Activated effector memory CD4-positive, alpha-beta T cell treated with Interleukin-2 at 50 U/mL for 16 hours (primary cell): ENCODE measurements around the gene NLE1.
"Not testable (repeated sequence)": the region's sequence is repeated elsewhere in the genome, so short reads cannot be mapped to it uniquely, and the experiment has no call there.

ENCODE experiments used
- DNase-seq: peaks from one replicate; pipeline ENCODE4 v3.0.0-alpha.2; 2020

NLE1 gene

DNA sequence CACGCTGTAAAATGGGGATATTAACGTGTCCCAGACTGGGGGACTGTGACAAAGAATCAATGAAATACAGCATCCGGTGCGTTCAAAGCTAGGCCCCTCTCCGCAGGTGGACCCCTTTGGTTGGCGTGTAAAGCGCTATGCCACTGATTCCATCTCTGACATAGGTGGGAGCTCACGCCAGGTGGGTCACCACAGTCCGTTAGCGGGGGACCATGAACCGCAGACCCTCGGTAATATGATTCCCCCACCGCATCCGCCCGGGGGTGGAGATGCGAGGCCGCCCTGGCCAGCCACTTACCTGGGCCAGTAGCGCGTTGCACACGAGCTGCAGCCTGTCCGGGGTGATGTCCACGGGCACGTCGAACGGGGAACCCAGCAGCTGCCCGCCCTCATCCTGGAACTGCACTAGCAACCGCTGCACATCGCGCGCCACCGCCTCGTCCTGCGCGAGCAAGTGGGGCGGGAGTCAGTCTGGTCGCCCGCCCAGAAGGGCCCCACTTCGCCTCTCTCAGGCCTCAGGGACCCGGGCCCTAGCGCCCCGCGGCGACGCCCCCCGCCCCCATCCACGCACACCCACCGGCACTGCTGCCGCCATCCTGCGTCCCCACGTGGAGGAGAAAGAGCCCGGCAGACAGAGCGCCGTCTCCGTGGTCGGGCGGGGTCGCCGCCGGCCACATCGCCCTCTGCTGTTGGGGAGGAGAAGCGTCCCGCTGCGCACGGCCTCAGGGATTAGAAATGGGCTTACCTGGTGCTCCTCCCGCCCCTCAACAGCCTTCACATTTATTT, at the start of gene NLE1:
NLE1 (minus strand) TSS at position 623 of the 786 bp plus-strand sequence; CDS start at position 595, 28 bp downstream.
- DNase-seq: peak; percentile 84

DNA sequence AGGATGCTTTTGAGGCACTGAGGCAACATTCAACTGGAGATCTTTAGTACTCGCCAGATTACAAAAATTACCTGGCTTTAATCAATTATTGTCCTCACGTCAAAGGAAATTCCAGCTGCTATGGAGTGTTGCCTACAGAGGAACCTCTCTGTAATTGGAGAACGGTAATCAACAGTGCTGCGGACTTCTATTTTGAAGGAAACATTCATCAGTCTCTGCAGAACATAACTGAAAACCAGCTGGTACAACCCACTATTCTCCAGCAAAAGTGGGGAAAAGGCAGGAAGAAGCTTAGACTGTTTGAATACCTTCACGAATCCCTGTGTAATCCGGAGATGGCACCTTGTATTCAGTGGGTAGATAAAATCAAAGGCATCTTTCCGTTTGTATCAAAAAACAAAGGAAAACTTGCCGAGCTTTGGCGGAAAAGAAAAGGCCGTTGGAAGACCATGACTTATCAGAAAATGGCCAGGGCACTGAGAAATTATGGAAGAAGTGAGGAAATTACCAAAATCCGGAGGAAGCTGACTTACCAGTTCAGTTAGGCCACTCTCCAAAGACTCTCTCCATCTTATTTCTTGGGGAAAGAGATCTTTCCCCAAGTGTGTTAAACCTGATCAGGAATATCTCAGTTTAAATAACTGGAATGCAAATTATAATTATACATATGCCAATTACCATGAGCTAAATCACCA, 49.0 kb upstream of the NLE1 start:
- DNase-seq: no peak

DNA sequence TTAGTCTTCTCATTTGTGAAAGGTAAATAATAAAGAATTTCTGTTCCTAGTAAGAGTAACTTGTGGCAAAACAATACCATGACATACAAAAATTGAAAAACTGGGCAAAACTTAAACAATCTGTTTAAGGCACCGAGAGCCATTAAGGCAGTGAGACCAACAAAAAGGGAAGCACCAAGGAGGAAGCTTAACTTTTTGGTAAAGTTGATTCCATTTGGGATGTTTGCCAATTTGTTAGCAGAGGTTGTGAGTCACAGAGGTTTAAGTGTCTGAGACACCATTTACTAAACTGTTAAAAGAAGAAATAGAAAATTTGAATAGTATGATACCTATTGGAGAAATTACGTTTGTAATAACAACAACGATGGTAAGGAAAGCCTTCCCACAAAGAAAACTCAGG, 47.2 kb upstream of the NLE1 start:
- DNase-seq: no peak

DNA sequence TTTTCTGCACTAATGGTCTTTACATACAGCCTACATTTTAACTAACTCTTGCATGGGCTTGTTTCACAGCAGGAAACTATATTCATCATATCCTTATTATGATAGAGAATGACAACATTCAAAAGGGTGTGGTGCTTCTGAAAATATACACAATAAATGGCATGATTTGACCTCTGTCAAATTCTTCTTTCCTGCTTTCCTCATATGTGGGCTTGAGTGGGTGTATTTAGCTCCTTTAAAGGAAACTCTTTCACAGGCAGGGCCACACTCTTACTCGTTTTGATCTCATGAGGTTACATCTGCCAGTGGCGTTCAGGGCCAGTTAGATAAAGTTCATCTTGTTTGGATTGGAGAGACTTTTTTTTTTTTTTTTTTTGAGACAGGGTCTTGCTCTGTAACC, 46.0 kb upstream of the NLE1 start:
- no peak for DNase-seq

DNA sequence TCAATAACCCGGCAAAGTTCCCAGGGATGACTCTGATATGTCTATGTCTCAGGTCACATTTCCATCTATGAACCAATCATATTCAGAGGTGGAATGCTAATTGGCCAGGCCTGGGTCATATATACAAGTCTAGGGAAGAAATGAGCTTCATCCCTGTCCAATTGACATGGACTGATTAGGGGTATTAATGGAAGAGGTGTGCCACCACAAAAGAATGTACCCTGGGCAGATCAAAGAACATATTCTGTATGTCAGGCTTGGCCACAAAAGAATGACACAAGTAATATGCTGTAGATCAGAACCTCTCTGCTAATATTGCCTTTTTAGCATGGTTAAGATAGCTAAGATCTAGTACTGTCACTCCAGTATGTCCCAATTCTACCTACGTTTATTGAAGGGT, 45.4 kb upstream of the NLE1 start:
- no peak for DNase-seq

DNA sequence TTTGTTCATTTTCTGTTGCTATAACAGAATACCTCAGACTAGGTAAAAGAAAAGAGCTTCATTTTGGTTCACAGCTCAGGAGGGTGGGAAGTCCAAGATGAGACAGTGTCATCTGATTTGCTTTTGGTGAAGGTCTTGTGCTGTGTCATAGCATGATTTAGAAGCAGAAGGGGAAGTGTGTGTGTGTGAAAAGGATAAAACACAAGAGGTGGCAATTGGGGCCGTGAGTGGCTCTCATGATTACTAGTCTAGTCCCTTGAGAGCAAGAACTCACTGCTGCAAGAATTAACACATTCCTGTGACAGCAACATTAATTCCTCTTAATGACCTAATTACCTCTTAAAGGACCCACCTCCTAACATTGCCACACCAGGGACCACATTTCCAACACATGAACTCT, 43.7 kb upstream of the NLE1 start:
- DNase-seq: no peak

DNA sequence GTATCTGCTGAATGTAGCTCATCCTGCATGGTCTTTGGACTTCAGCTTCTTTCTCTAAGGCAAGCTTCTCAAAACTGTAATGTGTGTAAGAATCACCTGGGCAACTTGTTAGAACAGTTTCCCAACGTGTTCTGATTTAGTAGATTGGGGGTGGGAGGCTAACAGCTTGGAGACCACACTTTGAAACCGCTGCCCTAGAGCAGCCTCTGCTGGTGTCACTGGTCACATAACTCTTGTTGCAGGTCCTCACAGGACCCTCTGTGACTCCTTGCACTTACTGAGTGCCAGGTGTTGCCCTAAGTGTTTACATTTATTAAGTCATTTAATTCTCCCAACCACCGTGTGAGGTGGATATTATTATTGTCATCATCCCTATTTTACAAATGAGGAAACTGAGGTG, 42.2 kb upstream of the NLE1 start:
- no peak for DNase-seq

DNA sequence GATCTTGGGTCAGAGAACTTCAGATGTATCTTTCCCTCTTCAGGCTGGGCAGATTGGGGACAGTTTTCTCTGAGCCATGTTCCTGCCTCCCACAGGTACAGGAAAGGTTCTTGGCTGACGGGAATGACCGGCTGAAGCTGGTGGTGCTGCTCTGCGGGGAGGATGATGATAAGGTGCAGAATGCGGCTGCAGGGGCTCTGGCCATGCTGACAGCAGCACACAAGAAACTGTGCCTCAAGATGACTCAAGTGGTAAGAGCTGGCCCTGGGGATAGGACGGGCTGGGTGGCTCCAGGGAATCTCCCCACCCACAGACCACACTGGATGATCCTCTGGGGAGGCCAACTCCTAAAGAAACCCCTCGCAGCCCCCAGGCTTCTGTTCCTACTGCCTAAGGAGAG, 41.2 kb upstream of the NLE1 start:
- DNase-seq: no peak

DNA sequence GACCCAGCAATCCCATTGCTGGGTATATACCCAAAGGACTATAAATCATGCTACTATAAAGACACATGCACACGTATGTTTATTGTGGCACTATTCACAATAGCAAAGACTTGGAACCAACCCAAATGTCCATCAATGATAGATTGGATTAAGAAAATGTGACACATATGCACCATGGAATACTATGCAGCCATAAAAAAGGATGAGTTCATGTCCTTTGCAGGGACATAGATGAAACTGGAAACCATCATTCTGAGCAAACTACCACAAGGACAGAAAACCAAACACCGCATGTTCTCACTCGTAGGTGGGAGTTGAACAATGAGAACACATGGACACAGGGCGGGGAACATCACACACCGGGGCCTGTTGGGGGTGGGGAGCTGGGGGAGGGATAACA, 37.3 kb upstream of the NLE1 start:
- DNase-seq: not testable (repeated sequence)

DNA sequence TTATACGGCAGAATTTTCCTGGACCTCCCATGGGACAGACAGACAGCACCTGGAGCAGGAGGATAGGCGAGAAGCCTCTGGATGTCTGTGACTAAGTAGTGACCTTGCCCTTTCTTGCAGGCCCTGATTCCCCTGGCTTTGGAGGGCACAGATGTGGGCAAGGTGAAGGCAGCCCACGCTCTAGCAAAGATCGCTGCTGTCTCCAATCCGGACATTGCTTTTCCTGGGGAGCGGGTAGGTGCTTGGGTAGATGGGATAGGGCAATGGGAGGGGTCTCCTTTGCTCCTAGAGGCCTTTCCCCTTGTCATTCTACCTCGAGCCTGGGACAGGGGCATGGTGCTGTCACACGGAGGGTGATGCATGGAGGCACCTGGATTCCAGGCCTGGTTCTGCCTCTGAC, 34.8 kb upstream of the NLE1 start:
- no peak for DNase-seq

DNA sequence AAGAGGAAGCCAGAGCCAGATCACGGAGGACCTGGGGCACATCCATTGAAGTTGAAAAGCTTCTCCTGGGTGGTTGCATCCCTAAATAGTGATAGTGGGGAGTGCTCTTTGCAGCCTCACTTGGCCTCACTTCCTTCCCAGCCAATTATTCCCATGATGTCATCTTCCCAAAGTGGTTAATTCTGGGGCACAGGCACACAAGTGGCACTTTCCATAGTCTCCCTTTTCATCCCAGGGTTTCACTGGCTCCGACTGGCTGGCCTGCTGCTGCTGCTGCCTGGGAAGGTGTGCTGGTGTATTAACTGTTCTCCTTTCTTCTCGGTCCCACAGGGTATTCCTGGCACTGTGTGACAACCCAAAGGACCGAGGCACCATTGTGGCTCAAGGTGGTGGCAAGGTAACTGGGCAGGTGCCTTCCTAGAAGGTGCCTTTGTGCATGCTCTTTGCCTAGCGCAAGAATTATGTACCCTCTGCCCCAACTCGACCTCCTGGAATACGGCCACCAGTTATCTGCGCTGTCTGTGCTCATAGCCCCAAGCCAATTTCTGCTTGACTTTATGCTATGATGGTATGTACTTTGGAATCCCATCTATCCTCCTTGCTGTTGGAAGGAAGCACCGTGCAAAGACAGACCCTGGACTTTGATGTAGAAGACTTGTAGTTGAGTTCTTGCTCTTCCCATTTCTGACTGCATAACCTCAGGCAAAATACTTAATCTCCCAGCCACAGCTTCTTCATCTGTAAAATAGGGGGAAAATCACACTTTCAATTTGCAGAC, 33.7 kb upstream of the NLE1 start:
- DNase-seq: no peak

DNA sequence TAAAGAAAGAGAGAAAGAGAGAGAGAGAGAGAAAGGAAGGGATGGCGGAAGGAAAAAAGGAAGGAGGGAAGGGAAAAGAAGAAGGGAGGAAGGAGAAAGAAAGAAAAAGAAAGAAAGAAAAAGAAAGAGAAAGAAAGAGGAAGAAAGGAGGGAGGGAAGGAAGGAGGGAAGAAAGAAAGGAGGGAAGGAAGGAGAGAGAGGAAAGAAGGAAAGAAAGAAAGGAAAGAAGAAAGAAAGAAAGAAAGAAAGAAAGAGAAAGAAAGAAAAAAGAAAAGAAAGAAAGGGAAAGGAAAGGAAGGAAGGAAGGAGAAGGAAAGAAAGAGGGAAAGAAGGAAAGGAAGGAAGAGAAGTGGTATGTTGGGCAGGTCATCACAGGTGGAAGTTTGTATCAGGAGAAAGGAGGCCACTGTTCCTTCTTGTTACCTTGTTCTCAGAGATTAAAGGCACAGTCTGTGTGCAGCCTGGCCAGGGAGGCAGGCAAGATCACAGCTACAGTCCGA, 32.8 kb upstream of the NLE1 start:
- no peak for DNase-seq

DNA sequence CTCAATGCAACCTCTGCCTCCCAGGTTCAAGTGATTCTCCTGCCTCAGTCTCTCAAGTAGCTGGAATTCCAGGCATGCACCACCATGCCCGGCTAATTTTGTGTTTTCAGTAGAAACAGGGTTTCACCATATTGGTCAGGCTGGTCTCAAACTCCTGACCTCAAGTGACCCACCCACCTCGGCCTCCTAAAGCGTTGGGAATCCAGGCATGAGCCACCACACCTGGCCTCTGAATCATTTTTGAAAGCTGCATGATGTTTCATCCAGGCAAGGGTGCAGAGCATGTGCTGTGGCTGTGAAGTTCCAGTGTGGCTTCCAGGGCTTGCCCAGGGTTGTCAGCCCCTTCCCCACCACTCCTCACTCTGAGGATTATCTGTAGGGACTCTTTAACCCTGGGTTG, 30.2 kb upstream of the NLE1 start:
- not testable (repeated sequence) for DNase-seq

DNA sequence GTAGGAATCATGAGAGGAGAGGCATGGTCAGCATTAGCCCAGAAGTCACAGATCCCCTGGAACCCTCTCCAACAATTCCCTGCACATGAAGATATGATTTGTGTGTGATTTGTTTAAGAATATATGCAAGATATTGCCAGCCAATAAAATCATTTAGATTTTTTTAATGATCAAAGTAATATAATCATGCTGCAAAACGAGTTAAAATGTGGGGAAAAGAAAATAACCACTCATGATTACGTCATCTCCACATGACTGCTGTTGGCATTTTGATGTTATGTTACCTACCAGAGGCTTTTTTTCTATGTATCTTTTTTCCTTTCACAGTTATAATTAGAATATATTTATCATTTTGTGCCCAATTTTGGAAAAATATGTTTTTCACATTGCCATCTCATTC, 29.7 kb upstream of the NLE1 start:
- DNase-seq: no peak

DNA sequence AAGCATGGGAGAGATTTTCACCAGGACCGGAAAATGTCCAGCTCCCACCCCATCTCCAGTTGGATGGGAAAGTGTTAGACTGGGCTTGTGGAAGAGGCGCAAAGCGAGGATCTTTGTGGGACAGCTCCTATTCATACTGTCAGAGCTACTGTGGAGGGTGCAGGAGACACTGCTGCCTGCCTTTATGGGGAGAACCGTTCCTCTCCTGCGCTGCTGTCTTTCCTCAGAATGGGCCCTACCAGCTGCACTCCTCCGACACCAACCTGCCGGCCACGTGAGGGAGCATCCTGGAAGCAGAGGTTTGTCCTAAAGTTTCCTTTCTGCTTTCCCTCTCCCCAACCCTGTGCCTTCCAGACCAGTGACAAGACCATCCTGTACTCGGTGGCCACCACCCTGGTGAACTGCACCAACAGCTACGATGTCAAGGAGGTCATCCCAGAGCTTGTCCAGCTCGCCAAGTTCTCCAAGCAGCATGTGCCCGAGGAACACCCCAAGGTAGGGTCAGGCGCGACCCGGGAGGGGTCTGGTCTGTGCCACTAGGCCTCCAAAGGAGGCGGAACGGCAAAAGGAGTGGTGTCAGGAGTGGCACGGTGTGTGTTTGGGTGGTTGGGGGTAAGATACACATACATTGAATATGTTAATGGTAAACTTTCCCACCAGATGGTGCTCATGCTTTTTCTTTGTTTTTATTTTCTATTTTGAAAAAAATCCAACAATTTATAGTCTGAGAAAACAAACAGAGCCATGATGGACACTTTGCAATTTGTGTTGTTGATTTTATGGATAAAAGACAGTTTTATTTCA, 29.1 kb upstream of the NLE1 start:
- no peak for DNase-seq

DNA sequence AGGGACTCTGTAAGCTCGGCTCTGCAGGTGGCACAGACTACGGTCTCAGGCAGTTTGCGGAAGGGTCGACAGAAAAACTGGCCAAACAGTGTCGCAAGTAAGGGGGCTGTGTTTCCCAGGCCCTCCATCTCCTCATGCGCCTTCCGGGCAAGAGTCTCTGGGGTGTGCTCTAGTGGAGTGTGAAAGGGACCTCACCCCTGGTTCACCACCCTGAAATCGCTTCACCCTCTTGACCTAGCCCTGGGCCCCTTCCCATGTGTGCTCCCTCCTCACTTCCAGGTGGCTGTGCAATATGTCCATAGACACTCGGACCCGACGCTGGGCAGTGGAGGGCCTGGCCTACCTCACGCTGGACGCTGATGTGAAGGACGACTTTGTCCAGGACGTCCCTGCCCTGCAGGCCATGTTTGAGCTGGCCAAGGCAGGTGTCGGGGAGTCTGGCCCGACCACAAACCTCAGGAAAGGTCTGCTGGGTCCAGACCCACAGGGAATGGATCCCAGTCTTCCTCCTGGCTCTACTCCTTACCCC, 27.8 kb upstream of the NLE1 start:
- DNase-seq: no peak

DNA sequence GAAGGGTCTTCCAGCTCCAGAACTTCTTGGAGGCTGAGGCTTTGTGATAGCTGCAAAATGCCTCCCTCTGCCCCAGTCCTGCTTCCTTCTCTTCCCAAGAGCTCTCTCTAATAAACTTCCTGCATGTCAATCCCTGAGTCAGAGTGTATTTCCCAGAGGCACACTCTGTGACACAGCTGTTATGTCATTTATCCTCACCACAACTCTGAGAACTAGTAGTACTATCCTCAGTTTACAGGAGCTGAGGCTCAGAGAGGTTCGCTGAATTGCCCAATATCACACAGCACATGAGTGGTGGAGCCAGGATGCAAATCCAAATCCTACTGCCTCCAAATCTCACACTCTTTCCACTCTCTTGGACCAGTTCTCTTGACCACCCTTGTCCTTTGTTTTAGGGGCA, 25.6 kb upstream of the NLE1 start:
- no peak for DNase-seq

DNA sequence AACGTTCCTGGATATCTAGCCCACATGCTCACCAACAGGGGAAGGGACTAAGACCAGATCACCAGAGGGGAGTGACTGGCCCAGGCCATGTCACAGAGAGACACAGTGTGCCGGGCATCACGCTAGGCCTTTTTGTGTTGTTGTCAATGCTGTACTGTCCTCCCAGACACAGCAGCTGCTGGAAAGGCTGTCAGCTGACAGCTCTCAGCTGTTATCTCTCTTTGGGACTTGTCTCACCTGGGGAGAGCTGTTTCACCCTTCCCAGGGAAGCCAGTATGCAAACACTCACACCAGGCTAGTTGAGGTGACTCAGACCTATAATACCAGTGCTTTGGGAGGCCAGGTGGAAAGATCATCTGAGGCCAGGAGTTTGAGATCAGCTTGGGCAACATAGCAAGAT, 24.9 kb upstream of the NLE1 start:
- DNase-seq: no peak

DNA sequence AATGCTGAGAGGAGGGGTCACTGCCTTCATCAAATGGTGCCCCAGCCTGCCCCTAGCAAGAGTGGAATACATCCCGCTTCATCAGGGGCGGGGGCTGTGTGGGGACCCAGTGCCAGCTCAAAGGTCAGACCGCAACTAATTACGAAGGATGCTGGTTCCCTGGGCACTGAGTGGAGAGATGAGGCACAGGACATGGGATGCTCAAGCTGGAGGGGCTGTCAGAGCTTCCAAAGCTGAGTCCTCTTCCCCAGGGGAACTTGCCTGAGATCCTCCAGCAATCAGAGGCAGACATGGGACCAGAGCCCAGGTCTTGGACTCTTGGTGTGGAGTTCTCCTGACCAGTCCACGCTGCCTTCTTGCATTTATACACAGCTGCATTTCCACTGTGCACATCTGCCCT, 24.4 kb upstream of the NLE1 start:
- no peak for DNase-seq

DNA sequence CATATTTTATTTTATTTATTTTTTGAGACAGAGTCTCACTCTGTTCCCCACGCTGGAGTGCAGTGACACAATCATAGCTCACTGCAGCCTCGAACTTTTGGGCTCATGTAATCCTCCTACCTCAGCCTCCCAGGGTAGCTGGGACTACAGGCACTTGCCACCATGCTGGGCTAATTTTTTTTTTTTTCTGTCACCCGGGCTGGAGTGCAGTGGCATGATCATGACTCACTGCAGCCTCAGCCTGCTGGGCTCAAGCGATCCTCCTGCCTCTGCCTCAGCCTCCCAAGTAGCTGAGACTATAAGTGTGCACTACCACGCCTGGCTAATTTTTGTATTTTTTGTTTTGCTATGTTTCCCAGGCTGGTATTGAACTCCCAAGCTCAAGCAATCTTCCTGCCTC, 22.6 kb upstream of the NLE1 start:
- DNase-seq: no peak

DNA sequence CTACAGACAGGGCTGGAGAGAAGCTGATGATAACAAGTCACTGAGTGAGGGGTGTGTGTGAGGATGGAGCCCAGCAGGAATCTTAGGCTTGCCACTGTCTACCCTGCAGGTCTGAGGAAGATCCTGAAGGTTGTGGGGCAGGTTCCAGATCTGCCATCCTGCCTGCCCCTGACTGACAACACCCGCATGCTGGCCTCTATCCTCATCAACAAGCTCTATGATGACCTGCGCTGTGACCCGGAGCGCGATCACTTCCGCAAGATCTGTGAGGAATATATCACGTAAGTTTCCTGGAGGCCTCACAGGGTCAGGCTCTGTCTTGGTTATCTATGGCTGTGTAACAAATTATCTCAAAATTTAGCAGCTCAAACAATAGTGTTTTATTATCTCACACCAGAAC, 21.8 kb upstream of the NLE1 start:
- DNase-seq: no peak

DNA sequence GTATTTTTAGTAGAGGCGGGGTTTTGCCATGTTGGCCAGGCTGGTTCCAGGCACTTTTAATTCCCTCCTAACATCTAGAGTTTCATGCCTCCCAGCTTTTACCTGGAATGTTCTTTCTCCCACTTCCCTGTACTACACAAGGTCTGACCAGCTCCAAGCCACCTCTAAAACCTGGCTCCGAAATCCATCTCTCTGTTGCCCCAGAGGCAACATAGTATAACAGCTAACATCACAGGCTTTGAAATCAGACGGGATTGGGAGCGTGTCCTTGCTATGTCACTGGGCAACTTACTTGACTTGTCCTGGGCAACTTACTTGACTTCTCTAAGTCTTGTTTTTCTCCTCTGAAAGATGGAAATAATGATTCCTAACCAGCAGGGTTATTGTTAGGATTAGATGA, 20.7 kb upstream of the NLE1 start:
- DNase-seq: no peak
